ENCODE results near the gene TASP1. TPM values are rescaled to one million over a fixed set of nuclear protein-coding genes. Genes with fewer than 3 reads are reported as not detected.

TASP1 gene
- total RNA-seq, 1 experiment from 2014 or later, result 13.9 TPM

- Histone ChIP-seq H3K36me3 (ENCODE audit: low read depth, low read length) (no peaks in the 10 kb centered on the region), H3K9me2 (replicated peaks; ENCODE audit: low read length) (no peaks in the 10 kb centered on the region), H3K27me3 (ENCODE audit: low read length) (no peaks in the 10 kb centered on the region), H3K4me2 (ENCODE audit: low read length) (no peak overlapping the region), H3K9me3 (ENCODE audit: low read length) (no peaks in the 10 kb centered on the region), H4K20me1 (ENCODE audit: low read length) (no peaks in the 10 kb centered on the region), H3F3A (ENCODE audit: low read length, unreplicated experiment) (no peaks in the 10 kb centered on the region), H3K4me1 (ENCODE audit: insufficient read depth, low read length) (no peaks in the 10 kb centered on the region), H3K9ac (ENCODE audit: low read length) (no peak overlapping the region), H3K79me2 (ENCODE audit: low read length) (no peaks in the 10 kb centered on the region), H3K27ac (ENCODE audit: low read length) (no peak overlapping the region), H2AFZ (ENCODE audit: low read length) (no peak overlapping the region), H3K4me3 (ENCODE audit: low read length) (no peak overlapping the region)
- POLR2A ChIA-PET (ENCODE audit: unreplicated experiment), result no interaction called here
- CTCF ChIA-PET, result no interaction called here
- BruUV-seq (replicated peaks), result no TSS peak
- TF ChIP-seq EZH2 (IDR thresholded peaks at IDR 0.05; ENCODE audit: low read length, unreplicated experiment), result no peak
- no peak for TF ChIP-seq CTCF (conservative IDR thresholded peaks at IDR 0.05; ENCODE audit: low read depth, low read length)
- TF ChIP-seq EZH2phosphoT487 (IDR thresholded peaks at IDR 0.05; ENCODE audit: borderline replicate concordance, low read length), result no peak
- intact Hi-C loops (cut with micrococcal nuclease), result no loop called here
- ATAC-seq (no peak), DNase-seq (no peak)
These were observed 215.1 kb downstream of the TASP1 start for GRCh38 chr20:13423472-13424173.

GRCh38 chr20:13422637-13423036 is 216.1 kb downstream of the TASP1 start:
- CTCF ChIA-PET, result interaction anchor here (0.6 kb wide), 1 partner anchor 103 kb away, joined by 4 read pairs; no protein-coding TSS in a partner anchor
- Histone ChIP-seq H3K79me2 (ENCODE audit: low read length) (no peaks in the 10 kb centered on the region), H4K20me1 (ENCODE audit: low read length) (no peaks in the 10 kb centered on the region), H3F3A (ENCODE audit: low read length, unreplicated experiment) (no peaks in the 10 kb centered on the region), H3K4me3 (ENCODE audit: low read length) (no peak overlapping the region), H3K27ac (ENCODE audit: low read length) (no peak overlapping the region), H3K27me3 (ENCODE audit: low read length) (no peaks in the 10 kb centered on the region), H3K4me1 (ENCODE audit: insufficient read depth, low read length) (no peaks in the 10 kb centered on the region), H3K9ac (ENCODE audit: low read length) (no peak overlapping the region), H3K36me3 (ENCODE audit: low read depth, low read length) (no peaks in the 10 kb centered on the region), H3K9me3 (ENCODE audit: low read length) (no peaks in the 10 kb centered on the region), H2AFZ (ENCODE audit: low read length) (no peak overlapping the region), H3K4me2 (ENCODE audit: low read length) (no peak overlapping the region), H3K9me2 (replicated peaks; ENCODE audit: low read length) (no peaks in the 10 kb centered on the region)
- POLR2A ChIA-PET (ENCODE audit: unreplicated experiment), result interaction anchor here (0.5 kb wide), 1 partner anchor 82 kb away, joined by 7 read pairs; no protein-coding TSS in a partner anchor
- intact Hi-C loops (cut with micrococcal nuclease), result no loop called here
- peak; percentile 8 for DNase-seq
- TF ChIP-seq EZH2phosphoT487 (IDR thresholded peaks at IDR 0.05; ENCODE audit: borderline replicate concordance, low read length), result no peak
- no peak; the same call in 1 of the 2 replicates for ATAC-seq
- no TSS peak for BruUV-seq (replicated peaks)

- intact Hi-C loops (cut with micrococcal nuclease), result no loop called here
- ATAC-seq (no peak), DNase-seq (no peak)
- no peaks in the 10 kb centered on the region for H3K4me1 ChIP-seq (ENCODE audit: insufficient read depth, low read length)
- no peak for TF ChIP-seq EZH2phosphoT487 (IDR thresholded peaks at IDR 0.05; ENCODE audit: borderline replicate concordance, low read length)
- TF ChIP-seq EZH2 (IDR thresholded peaks at IDR 0.05; ENCODE audit: low read length, unreplicated experiment), result no peak
- no peak for TF ChIP-seq CTCF (conservative IDR thresholded peaks at IDR 0.05; ENCODE audit: low read depth, low read length)
- no peak overlapping the region for H3K4me2 ChIP-seq (ENCODE audit: low read length)
- H3K4me3 ChIP-seq (ENCODE audit: low read length), result no peak overlapping the region
- no peak overlapping the region for H3K9ac ChIP-seq (ENCODE audit: low read length)
- ChIA-PET POLR2A (ENCODE audit: unreplicated experiment) (no interaction called here), CTCF (no interaction called here)
- H3K9me2 ChIP-seq (replicated peaks; ENCODE audit: low read length), result no peaks in the 10 kb centered on the region
- BruUV-seq (replicated peaks), result no TSS peak
- no peaks in the 10 kb centered on the region for H3K27me3 ChIP-seq (ENCODE audit: low read length)
- H4K20me1 ChIP-seq (ENCODE audit: low read length), result no peaks in the 10 kb centered on the region
- H3K36me3 ChIP-seq (ENCODE audit: low read depth, low read length), result no peaks in the 10 kb centered on the region
- no peak overlapping the region for H3K27ac ChIP-seq (ENCODE audit: low read length)
- H3K9me3 ChIP-seq (ENCODE audit: low read length), result no peaks in the 10 kb centered on the region
- no peaks in the 10 kb centered on the region for H3K79me2 ChIP-seq (ENCODE audit: low read length)
- no peak overlapping the region for H2AFZ ChIP-seq (ENCODE audit: low read length)
- no peaks in the 10 kb centered on the region for H3F3A ChIP-seq (ENCODE audit: low read length, unreplicated experiment)
These were observed 218.1 kb downstream of the TASP1 start for GRCh38 chr20:13420625-13421024.
